ENCODE results near the gene SLC17A9.

Gene SLC17A9

GRCh38 chr20:62925420-62926228 is 26.9 kb upstream of the SLC17A9 start:
- TF ChIP-seq CTCF (conservative IDR thresholded peaks at IDR 0.05; ENCODE audit: low read depth, low read length), result no peak
- peak overlapping the region; percentile 72 for H3K4me3 ChIP-seq (ENCODE audit: low read depth, low read length)
- DNase-seq (ENCODE audit: low read depth), result peak; percentile 42

GRCh38 chr20:62926229-62927127 is 26.0 kb upstream of the SLC17A9 start, which contains the start of gene DIDO1:
TSS of gene DIDO1 (minus strand) at chr20:62926505.
- DNase-seq (ENCODE audit: low read depth), result peak; percentile 87
- peak; percentile 46 for TF ChIP-seq CTCF (conservative IDR thresholded peaks at IDR 0.05; ENCODE audit: low read depth, low read length)
- peak within 1 kb of the TSS; percentile 72 for H3K4me3 ChIP-seq (ENCODE audit: low read depth, low read length)

DNA sequence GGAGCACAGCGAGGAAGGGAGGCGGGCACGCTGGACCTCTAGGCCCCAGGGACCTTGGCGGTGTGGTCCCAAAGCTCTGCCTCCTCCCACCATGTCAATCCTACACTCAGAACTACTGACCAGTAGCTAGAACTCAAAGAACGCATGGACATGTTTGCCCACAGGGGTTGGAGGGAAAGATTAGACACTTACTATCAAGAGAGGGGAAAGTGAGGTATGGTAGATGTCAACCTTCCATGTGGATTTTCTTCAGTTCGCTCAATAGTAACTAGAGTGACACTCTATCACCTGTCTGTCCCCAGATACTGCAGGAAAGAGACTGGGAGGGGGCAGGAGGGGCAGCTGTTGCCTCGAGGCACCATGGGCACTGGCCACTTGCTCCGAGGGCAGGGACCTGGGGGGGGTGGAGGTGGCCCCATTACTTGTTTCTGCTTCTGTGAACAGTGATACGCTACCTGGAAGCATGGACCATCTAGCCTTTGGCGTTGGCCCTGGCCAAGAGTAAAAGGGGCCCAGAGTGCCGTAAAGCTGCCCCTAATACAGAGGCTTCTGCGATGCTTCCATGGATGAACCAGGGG is 25.3 kb upstream of the SLC17A9 start:
- no peak for DNase-seq (ENCODE audit: low read depth)
- TF ChIP-seq CTCF (conservative IDR thresholded peaks at IDR 0.05; ENCODE audit: low read depth, low read length), result no peak
- peak overlapping the region; percentile 72 for H3K4me3 ChIP-seq (ENCODE audit: low read depth, low read length)

DNA sequence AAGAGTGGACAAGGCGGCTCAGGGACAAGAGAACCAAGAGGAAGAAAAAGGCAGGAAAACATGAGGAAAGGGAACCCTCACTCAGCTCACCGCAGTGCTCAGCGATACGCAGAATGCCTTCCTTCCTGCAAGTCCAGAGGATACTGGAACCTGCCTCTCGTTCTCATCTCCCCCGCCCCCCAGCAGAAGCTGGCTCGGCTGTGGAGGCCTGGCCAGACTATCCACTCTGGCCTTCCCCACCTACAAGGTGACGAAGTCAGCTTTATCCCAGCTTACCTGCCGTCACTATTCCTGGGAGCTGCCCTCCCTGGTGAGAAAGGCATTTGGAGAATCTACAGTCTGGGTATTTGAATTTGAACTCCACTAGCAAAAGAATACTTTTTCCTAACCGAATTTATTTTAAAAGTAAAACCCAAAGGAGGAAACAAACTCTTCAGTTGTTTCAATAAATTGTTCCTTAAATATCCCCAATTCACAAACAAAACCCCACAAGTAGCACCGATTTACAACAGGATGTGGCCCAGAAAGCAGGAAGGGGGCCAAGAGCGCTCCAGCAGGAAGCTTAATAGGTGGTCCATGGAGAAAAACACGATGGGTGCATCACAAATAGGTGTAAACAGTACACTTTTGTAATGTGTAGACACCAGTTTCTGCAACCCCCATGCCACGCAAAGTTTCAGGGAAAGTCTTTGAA is 24.1 kb upstream of the SLC17A9 start:
- H3K4me3 ChIP-seq (ENCODE audit: low read depth, low read length), result peak overlapping the region; percentile 67
- TF ChIP-seq CTCF (conservative IDR thresholded peaks at IDR 0.05; ENCODE audit: low read depth, low read length), result no peak
- no peak for DNase-seq (ENCODE audit: low read depth)

DNA sequence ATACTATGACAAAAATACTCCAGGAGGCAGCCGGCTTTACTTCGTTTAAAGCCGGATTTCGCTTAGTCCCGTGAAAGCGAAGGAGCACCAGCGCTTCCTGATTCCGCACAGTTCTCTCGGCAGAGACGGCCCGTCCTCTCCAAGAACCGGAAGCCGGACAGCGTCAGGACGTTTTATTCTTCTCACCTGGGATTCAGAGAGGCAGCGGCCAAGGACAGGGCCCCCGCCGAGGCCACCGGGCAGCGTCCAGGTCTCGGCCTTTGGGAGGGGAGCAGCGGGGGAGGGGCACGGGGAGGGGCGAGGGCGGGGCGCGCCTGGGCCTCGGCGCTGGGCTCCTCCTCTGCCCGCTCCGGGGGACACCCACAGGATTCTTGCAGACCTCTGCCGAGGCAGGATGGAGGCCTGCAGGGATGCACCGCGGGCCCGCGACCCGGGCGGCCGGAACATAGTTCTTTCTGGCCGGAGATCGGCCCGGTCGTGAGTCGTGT is 23.4 kb upstream of the SLC17A9 start:
- no peak for TF ChIP-seq CTCF (conservative IDR thresholded peaks at IDR 0.05; ENCODE audit: low read depth, low read length)
- peak overlapping the region; percentile 67 for H3K4me3 ChIP-seq (ENCODE audit: low read depth, low read length)
- peak; percentile 71 for DNase-seq (ENCODE audit: low read depth)

- no peak overlapping the region for H3K4me3 ChIP-seq (ENCODE audit: low read depth, low read length)
- no peak for DNase-seq (ENCODE audit: low read depth)
- no peak for TF ChIP-seq CTCF (conservative IDR thresholded peaks at IDR 0.05; ENCODE audit: low read depth, low read length)
Measured at GRCh38 chr20:62931464-62931863, 21.0 kb upstream of the SLC17A9 start.

Measured in choroid plexus epithelial cell (primary cell).